ENCODE data around the gene TNS3. TPM values are rescaled to one million over a fixed set of nuclear protein-coding genes. Genes with fewer than 3 reads are reported as not detected.
A peak's percentile ranks its signal among the peaks of the same experiment; 100 is the strongest.

The TNS3 gene
- total RNA-seq, 1 experiment from 2014 or later, result 143 TPM

GRCh38 chr7:47571331-47572093, 10.4 kb downstream of the TNS3 start:
- POLR2A ChIA-PET (ENCODE audit: unreplicated experiment), result interaction anchor here (0.6 to 0.7 kb wide), 2 partner anchors 154 to 237 kb away, joined by 4 to 5 read pairs; no protein-coding TSS in a partner anchor
- peaks cover 37% of the 10 kb centered on the region for H3F3A ChIP-seq (ENCODE audit: insufficient read depth, low read depth)
- DNase-seq, result peak in 1 of 2 experiments; percentile 91
- peaks cover 74% of the 10 kb centered on the region for H3K36me3 ChIP-seq (ENCODE audit: low read depth)
- peaks cover 92% of the 10 kb centered on the region for H3K79me2 ChIP-seq (ENCODE audit: low read depth)
- no peaks in the 10 kb centered on the region for H3K9me2 ChIP-seq (ENCODE audit: insufficient read depth)
- H3K27ac ChIP-seq, result no peak overlapping the region
- H2AFZ ChIP-seq, result no peak overlapping the region
- peaks cover 47% of the 10 kb centered on the region for H3K4me1 ChIP-seq (replicated peaks; ENCODE audit: insufficient read depth)
- no peak for TF ChIP-seq EZH2 (IDR thresholded peaks at IDR 0.05; ENCODE audit: low read depth)
- no peak for TF ChIP-seq CTCF (conservative IDR thresholded peaks at IDR 0.05)
- no peak overlapping the region for H3K4me2 ChIP-seq
- intact Hi-C loops (cut with micrococcal nuclease; ENCODE audit: unreplicated experiment), result loop anchor here (5.0 to 10.0 kb wide), 2 partner anchors 127 to 209 kb away; no protein-coding TSS in a partner anchor
- CTCF ChIA-PET, result interaction anchor here (0.6 to 0.9 kb wide), 2 partner anchors 91 to 136 kb away, joined by 3 to 5 read pairs; no protein-coding TSS in a partner anchor
- no peaks in the 10 kb centered on the region for H3K27me3 ChIP-seq (ENCODE audit: insufficient read depth, low read depth)
- no peaks in the 10 kb centered on the region for H3K9me3 ChIP-seq (ENCODE audit: insufficient read depth, low read depth)
- H4K20me1 ChIP-seq (ENCODE audit: insufficient read depth), result peaks cover 16% of the 10 kb centered on the region; the same call in 1 of the 2 replicates
- no peak overlapping the region for H3K4me3 ChIP-seq
- BruUV-seq (replicated peaks), result no TSS peak

- POLR2A ChIA-PET (ENCODE audit: unreplicated experiment), result interaction anchor here (0.6 kb wide), 1 partner anchor 380 kb away, joined by 3 read pairs; no protein-coding TSS in a partner anchor
- Histone ChIP-seq H3K27me3 (ENCODE audit: insufficient read depth, low read depth) (no peaks in the 10 kb centered on the region), H3K36me3 (ENCODE audit: low read depth) (peaks cover 83% of the 10 kb centered on the region), H3K9me2 (ENCODE audit: insufficient read depth) (no peaks in the 10 kb centered on the region), H3F3A (ENCODE audit: insufficient read depth, low read depth) (peaks cover 37% of the 10 kb centered on the region), H3K4me2 (no peak overlapping the region), H3K79me2 (ENCODE audit: low read depth) (peaks cover 100% of the 10 kb centered on the region), H3K9me3 (ENCODE audit: insufficient read depth, low read depth) (no peaks in the 10 kb centered on the region), H4K20me1 (ENCODE audit: insufficient read depth) (peaks cover 25% of the 10 kb centered on the region), H3K4me3 (no peak overlapping the region), H2AFZ (no peak overlapping the region), H3K4me1 (replicated peaks; ENCODE audit: insufficient read depth) (peaks cover 41% of the 10 kb centered on the region), H3K27ac (peak overlapping the region; percentile 13; the same call in 1 of the 2 replicates)
- DNase-seq, result no peak
- CTCF ChIA-PET, result no interaction called here
- TF ChIP-seq CTCF (conservative IDR thresholded peaks at IDR 0.05) (no peak), EZH2 (IDR thresholded peaks at IDR 0.05; ENCODE audit: low read depth) (no peak)
- no TSS peak for BruUV-seq (replicated peaks)
- intact Hi-C loops (cut with micrococcal nuclease; ENCODE audit: unreplicated experiment), result loop anchor here (5.0 to 10.0 kb wide), 2 partner anchors 126 to 208 kb away; no protein-coding TSS in a partner anchor
Observed at GRCh38 chr7:47570649-47571050, 11.3 kb downstream of the TNS3 start.

- peaks cover 22% of the 10 kb centered on the region for H3K4me1 ChIP-seq (replicated peaks; ENCODE audit: insufficient read depth)
- peaks cover 30% of the 10 kb centered on the region; the same call in 1 of the 2 replicates for H3F3A ChIP-seq (ENCODE audit: insufficient read depth, low read depth)
- no peak overlapping the region for H3K4me2 ChIP-seq
- peaks cover 100% of the 10 kb centered on the region for H3K79me2 ChIP-seq (ENCODE audit: low read depth)
- intact Hi-C loops (cut with micrococcal nuclease; ENCODE audit: unreplicated experiment), result no loop called here
- H3K9me2 ChIP-seq (ENCODE audit: insufficient read depth), result no peaks in the 10 kb centered on the region
- no peak overlapping the region for H2AFZ ChIP-seq
- peaks cover 82% of the 10 kb centered on the region for H3K36me3 ChIP-seq (ENCODE audit: low read depth)
- H4K20me1 ChIP-seq (ENCODE audit: insufficient read depth), result peaks cover 35% of the 10 kb centered on the region
- H3K9me3 ChIP-seq (ENCODE audit: insufficient read depth, low read depth), result no peaks in the 10 kb centered on the region
- H3K27ac ChIP-seq, result no peak overlapping the region
- no peaks in the 10 kb centered on the region for H3K27me3 ChIP-seq (ENCODE audit: insufficient read depth, low read depth)
- CTCF ChIA-PET, result no interaction called here
- DNase-seq, result no peak
- no peak for TF ChIP-seq EZH2 (IDR thresholded peaks at IDR 0.05; ENCODE audit: low read depth)
- TF ChIP-seq CTCF (conservative IDR thresholded peaks at IDR 0.05), result no peak
- BruUV-seq (replicated peaks), result no TSS peak
- POLR2A ChIA-PET (ENCODE audit: unreplicated experiment), result no interaction called here
- no peak overlapping the region for H3K4me3 ChIP-seq
Observed at GRCh38 chr7:47568547-47568946, 13.4 kb downstream of the TNS3 start.
